Measurements from ENCODE around the gene BHLHE40.

Gene BHLHE40

GRCh38 chr3:5019411-5020241 is 40.4 kb downstream of the BHLHE40 start:
- CTCF ChIA-PET = interaction anchor here (0.7 to 1.4 kb wide), 4 partner anchors 7 to 42 kb away, joined by 3 to 4 read pairs (median 3); no protein-coding TSS in a partner anchor
- POLR2A ChIA-PET = no interaction called here
- no peak for DNase-seq (ENCODE audit: low read depth, low spot score)
- TF ChIP-seq, protein P1, sequence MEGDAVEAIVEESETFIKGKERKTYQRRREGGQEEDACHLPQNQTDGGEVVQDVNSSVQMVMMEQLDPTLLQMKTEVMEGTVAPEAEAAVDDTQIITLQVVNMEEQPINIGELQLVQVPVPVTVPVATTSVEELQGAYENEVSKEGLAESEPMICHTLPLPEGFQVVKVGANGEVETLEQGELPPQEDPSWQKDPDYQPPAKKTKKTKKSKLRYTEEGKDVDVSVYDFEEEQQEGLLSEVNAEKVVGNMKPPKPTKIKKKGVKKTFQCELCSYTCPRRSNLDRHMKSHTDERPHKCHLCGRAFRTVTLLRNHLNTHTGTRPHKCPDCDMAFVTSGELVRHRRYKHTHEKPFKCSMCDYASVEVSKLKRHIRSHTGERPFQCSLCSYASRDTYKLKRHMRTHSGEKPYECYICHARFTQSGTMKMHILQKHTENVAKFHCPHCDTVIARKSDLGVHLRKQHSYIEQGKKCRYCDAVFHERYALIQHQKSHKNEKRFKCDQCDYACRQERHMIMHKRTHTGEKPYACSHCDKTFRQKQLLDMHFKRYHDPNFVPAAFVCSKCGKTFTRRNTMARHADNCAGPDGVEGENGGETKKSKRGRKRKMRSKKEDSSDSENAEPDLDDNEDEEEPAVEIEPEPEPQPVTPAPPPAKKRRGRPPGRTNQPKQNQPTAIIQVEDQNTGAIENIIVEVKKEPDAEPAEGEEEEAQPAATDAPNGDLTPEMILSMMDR (IDR thresholded peaks at IDR 0.05; ENCODE audit: insufficient read depth, low read length, missing control alignments) = no peak
- no peak overlapping the region for H3K4me3 ChIP-seq (ENCODE audit: low read depth, low read length)

GRCh38 chr3:5020242-5020722 is 41.0 kb downstream of the BHLHE40 start:
- H3K4me3 ChIP-seq (ENCODE audit: low read depth, low read length) = no peak overlapping the region
- TF ChIP-seq, protein P1 (IDR thresholded peaks at IDR 0.05; ENCODE audit: insufficient read depth, low read length, missing control alignments) = no peak
- no peak for DNase-seq (ENCODE audit: low read depth, low spot score)
- ChIA-PET POLR2A (interaction anchor here (4.6 kb wide), 1 partner anchor 35 kb away, joined by 44 read pairs; no protein-coding TSS in a partner anchor), CTCF (interaction anchor here (1.2 to 9.8 kb wide), 3 partner anchors 28 to 305 kb away, joined by 4 to 215 read pairs (median 39); partner anchors contain the start of gene BHLHE40)

DNA sequence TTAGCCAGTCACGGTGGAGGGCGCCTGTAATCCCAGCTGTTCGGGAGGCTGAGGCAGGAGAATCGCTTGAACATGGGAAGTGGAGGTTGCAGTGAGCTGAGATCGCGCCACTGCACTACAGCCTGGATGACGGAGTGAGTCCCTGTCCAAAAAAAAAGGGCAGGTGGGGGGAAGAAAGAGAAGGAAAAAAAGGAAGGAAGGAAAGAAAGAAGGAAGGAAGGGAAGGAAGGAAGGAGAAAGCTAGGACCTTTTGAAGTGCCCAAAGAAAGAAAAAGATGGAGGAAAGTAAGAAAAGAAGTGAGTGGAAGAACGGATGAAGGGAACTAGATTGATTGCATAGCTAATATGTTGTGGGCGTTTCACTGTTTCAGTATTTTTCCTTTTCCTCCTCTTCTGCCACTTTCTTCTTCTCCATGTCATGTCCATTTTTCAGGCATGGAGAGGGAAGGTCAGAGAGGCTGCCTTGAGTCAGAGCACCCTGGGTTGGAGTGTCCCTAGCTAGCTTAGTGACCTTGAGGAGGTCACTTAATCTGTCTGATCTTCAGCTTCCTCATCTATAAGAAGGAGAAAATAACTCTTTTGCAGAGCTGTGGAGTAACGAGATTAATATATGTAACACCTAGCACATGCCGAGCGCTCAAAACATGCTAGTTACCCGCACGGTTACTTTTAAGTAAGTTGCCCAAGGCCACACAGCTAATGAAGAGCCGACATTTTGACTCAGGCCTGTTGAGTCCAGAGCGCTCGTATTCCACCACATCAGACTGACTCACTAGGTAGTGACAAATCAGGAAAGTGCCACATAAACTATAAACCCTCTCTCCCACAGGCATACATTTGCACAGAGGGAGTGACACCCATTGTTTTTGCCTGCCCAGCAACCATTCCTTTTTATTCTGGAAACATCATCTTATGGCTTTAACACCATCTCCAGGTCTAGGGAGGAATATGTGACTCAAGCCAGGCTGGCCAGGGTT is 42.2 kb downstream of the BHLHE40 start:
- CTCF ChIA-PET = interaction anchor here (1.0 to 9.8 kb wide), 9 partner anchors 9 to 306 kb away, joined by 3 to 215 read pairs (median 4); partner anchors contain the start of gene BHLHE40
- DNase-seq (ENCODE audit: low read depth, low spot score) = no peak
- no peak overlapping the region for H3K4me3 ChIP-seq (ENCODE audit: low read depth, low read length)
- TF ChIP-seq, protein P1 (IDR thresholded peaks at IDR 0.05; ENCODE audit: insufficient read depth, low read length, missing control alignments) = no peak
- POLR2A ChIA-PET = interaction anchor here (4.6 kb wide), 1 partner anchor 36 kb away, joined by 44 read pairs; no protein-coding TSS in a partner anchor

DNA sequence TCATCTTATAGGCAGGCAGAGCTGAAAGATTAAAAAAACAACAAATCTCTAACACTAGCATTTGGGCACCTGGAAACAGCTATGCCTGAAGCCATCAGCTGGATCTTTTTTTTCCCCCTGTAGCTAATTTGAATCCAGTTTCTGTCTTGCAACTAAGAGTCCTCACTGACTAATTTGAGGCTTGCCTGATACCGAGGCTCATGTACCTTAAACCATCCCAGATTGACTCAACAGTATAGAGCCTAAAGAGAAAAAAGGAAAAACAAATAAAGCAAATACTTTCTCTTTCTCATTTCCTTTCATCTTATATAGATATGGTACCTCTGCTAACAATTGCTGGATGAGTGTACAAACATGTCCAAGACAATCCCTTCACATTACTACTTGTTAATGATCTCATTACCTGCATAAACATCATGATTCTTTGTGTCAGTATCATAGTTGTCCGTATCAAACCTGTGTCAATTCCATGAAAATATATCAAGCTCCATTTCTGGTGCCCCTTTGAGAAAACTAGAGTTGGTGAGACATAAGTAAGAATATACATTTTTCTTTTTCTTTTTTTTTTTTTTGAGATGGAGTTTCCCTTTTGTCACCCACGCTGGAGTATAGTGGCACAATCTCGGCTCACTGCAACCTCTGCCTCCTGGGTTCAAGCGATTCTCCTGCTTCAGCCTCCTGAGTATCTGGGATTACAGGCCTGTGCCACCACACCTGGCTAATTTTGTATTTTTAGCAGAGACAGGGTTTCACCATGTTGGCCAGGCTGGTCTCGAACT is 43.1 kb downstream of the BHLHE40 start:
- DNase-seq (ENCODE audit: low read depth, low spot score) = no peak
- ChIA-PET POLR2A (interaction anchor here (0.6 to 4.6 kb wide), 7 partner anchors 28 to 44 kb away, joined by 3 to 44 read pairs (median 8); partner anchors contain the start of gene BHLHE40), CTCF (interaction anchor here (0.9 to 9.8 kb wide), 10 partner anchors 10 to 307 kb away, joined by 3 to 215 read pairs (median 4); partner anchors contain the start of gene BHLHE40)
- TF ChIP-seq, protein P1 (IDR thresholded peaks at IDR 0.05; ENCODE audit: insufficient read depth, low read length, missing control alignments) = no peak
- no peak overlapping the region for H3K4me3 ChIP-seq (ENCODE audit: low read depth, low read length)

DNA sequence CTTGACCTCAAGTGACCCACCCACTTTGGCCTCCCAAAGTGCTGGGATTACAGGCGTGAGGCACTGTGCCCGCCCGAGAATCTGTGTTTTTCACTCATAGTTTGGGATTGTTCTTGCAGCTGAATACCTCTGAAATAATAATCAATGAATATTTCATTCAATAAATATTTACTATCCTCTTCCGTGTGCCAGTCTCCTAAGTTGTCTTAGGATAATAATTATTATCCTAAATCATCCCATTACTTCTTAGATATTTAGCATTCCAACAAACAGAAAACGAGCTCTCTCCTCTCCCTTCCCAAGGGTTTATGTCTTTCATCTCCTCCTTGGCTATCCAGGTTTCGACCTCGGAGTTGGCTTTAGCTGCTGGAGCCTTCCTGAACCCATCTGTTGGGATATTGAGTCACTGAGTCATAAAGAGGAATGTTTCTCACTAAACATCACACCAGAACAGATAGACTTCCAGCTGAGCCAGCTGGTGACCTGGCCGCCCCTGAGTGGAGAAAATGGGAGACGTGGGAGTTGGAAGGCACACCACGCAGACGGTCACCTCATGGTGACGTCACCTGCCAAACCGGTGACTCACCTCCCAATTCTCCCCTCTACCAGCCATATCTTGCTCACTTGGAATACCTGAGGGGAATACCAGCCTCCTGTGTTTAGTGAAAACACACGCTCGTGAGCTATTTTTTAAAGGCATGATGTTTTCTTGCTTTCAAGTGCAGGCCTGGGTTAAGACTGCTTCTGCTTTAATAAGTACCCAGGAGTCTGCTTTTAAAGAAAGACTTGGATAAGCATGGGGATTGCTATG is 43.9 kb downstream of the BHLHE40 start:
- POLR2A ChIA-PET = interaction anchor here (0.6 to 4.6 kb wide), 9 partner anchors 29 to 529 kb away, joined by 3 to 44 read pairs (median 7); partner anchors contain the start of gene BHLHE40
- DNase-seq (ENCODE audit: low read depth, low spot score) = peak; percentile 93
- CTCF ChIA-PET = interaction anchor here (0.7 to 9.8 kb wide), 10 partner anchors 17 to 367 kb away, joined by 3 to 215 read pairs (median 4); partner anchors contain the start of gene BHLHE40
- TF ChIP-seq, protein P1 (IDR thresholded peaks at IDR 0.05; ENCODE audit: insufficient read depth, low read length, missing control alignments) = no peak
- peak overlapping the region; percentile 8 for H3K4me3 ChIP-seq (ENCODE audit: low read depth, low read length)
